Raji (cell line): ENCODE measurements around the gene AAMDC.

ENCODE experiments used
- POLR2A ChIP-seq: IDR thresholded peaks from 2 replicates; pipeline ENCODE4 v1.6.1; 2011; ENCODE audit warnings: low read depth, low read length, control low read depth; ENCODE audit not compliant: insufficient read depth

AAMDC gene

GRCh38 chr11:77874206-77874605 lies 53.3 kb downstream of the AAMDC start:
- no peak for TF ChIP-seq POLR2A

DNA sequence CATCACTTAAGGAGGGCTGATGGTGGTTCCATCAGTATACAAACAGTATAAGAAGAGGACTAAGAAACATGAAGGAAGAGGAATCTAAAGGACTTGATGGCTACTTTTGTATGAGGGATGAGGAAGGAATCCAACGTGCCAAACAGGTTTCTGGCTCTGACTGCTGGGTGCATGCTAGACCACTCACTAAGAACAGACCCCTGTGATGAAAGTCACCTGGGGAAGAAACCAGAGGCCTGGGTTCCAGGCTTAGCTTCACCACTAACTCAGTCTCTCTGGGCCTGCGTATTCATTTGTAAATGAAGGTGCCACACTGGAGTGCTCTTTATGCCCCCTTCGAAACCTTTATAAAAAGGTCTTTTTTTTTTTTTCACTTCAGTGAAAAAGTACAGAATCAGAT lies 55.1 kb downstream of the AAMDC start:
- TF ChIP-seq POLR2A = no peak

DNA sequence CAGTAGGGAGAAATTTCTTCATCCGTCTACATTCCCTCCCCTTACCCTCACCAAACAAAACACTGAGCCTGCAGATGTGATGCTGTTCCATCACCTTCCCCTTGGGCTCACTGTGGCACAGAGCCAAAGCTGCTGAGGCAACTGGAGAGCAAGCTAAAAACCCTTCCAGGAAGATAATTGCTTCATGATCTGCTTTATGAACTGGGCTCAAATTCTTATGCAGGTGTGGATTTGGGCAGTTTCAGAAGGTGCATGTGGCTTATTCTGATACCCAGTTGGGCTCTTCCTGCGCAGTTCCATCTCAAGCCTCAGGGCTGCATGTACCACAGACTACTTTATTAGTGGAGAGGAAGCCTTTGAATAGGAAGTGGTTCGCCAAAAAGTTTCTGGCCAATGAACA lies 58.3 kb downstream of the AAMDC start:
- no peak for TF ChIP-seq POLR2A

GRCh38 chr11:77882396-77882795 lies 61.5 kb downstream of the AAMDC start:
- no peak for TF ChIP-seq POLR2A

- TF ChIP-seq POLR2A = no peak
These were observed 62.8 kb downstream of the AAMDC start for GRCh38 chr11:77883775-77884174.

DNA sequence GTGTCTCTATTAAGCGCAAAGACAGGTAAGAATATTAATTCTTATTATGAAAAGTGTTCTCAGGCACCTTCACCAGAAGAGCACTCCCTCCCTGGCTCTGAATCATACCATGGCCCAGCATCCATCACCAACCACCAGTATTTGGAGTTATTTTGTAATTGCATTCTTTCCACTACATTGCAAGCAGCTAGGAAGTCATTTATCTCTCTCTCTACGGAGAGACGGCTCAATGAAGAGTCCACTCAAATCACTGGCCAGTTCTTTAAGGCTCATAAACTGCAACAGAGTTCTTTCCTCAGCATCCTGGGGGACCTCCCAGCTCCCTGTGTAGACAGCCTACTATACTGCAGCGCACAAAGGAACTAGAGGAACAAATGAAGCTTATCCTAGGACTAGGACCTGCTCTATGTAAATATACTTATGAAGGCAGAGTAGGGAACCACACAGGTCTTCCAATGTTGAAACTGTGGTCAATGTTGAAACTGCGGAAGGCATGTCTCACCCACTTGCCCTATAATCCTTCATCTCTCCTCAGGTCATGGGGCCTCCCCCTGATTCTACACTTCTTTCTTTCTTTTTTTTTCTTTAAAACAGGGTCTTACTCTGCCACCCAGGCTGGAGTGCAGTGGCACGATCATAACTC lies 63.4 kb downstream of the AAMDC start:
- TF ChIP-seq POLR2A = no peak

- no peak for TF ChIP-seq POLR2A
These were observed 63.9 kb downstream of the AAMDC start for GRCh38 chr11:77884829-77885190.

DNA sequence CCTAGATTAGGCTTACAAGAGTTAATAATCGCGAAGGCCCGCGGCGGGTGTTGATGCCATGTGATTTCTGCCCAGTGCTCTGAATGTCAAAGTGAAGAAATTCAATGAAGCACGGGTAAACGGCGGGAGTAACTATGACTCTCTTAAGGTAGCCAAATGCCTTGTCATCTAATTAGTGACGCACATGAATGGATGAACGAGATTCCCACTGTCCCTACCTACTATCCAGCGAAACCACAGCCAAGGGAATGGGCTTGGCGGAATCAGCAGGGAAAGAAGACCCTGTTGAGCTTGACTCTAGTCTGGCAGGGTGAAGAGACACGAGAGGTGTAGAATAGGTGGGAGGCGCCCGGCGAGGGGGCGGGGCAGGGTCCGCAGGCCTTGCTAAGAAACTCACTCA lies 65.5 kb downstream of the AAMDC start:
- no peak for TF ChIP-seq POLR2A

DNA sequence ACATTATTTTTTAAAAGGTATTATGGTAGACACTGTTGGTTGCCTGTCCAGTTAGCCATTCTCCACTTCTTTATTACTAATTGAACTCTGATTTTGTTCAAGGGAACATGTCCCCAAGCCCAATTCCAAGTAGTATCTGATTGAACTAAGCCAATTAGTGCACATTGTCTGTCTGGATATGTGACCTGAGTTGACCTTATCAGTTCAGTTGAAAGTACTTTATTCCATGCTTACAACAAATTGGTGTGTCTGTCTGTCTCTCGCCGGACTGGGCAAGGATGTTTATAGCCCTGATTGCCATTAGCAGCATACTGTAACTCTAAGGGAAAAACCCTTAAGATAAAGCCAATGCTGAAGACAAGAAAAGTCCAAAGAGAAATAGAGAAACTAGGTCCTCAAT lies 87.9 kb downstream of the AAMDC start:
- no peak for TF ChIP-seq POLR2A

DNA sequence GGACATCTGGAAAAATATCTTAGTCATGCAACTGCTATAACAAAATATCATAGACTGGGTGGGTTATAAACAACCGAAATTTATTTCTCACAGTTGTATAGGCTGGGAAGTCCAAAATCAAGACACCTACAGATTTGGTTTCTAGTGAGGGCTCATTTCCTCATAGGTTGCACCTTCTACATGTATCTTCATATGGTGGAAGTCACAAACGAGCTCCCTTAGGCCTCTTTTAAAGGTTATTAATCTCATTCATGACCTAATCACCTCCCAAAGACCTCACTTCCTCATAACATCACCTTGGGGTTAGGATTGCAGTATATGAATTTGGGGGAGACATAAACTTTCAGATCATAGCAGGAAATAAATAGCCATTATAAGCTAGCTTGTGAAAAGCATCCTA lies 88.3 kb downstream of the AAMDC start:
- no peak for TF ChIP-seq POLR2A
